Occipital lobe (tissue), 2 donors: ENCODE results near the gene RPS6KA2. TPM values are rescaled to one million over a fixed set of nuclear protein-coding genes. Genes with fewer than 3 reads are reported as not detected.

Experiments used
- DNase-seq: peaks from one replicate; lab custom pipeline; 2025; lab: John Stamatoyannopoulos, UW
- total RNA-seq: library from RNA; depleted of rRNA; stranded (reverse); fragments of >200 nt; gene quantifications from one replicate; pipeline ENCODE4 v1.2.3, GENCODE V29; 2014

The RPS6KA2 gene
- total RNA-seq, 1 donor from 2014 or later: 18.4 TPM

- DNase-seq: no peak
Observed at GRCh38 chr6:166489301-166490155, 137.5 kb downstream of the RPS6KA2 start.

- DNase-seq: no peak
Observed at GRCh38 chr6:166488701-166489100, 138.3 kb downstream of the RPS6KA2 start.

GRCh38 chr6:166488076-166488685 is 138.9 kb downstream of the RPS6KA2 start:
- DNase-seq: no peak

- DNase-seq: no peak
Observed at GRCh38 chr6:166487148-166487547, 139.9 kb downstream of the RPS6KA2 start.

GRCh38 chr6:166486536-166486880 is 140.5 kb downstream of the RPS6KA2 start:
- DNase-seq: no peak

- DNase-seq: no peak
Observed at GRCh38 chr6:166485651-166486535, 141.2 kb downstream of the RPS6KA2 start.

GRCh38 chr6:166484863-166485262 is 142.2 kb downstream of the RPS6KA2 start:
- no peak for DNase-seq

- DNase-seq: no peak
Observed at GRCh38 chr6:166483573-166484250, 143.3 kb downstream of the RPS6KA2 start.

GRCh38 chr6:166483026-166483425 is 144.0 kb downstream of the RPS6KA2 start:
- no peak for DNase-seq

- DNase-seq: no peak
Observed at GRCh38 chr6:166478782-166479592, 148.1 kb downstream of the RPS6KA2 start.

GRCh38 chr6:166477647-166478365 is 149.2 kb downstream of the RPS6KA2 start:
- no peak for DNase-seq

GRCh38 chr6:166476634-166477215 is 150.3 kb downstream of the RPS6KA2 start:
- DNase-seq: no peak

- no peak for DNase-seq
Observed at GRCh38 chr6:166476061-166476591, 150.9 kb downstream of the RPS6KA2 start.

- DNase-seq: no peak
Observed at GRCh38 chr6:166474721-166475565, 152.1 kb downstream of the RPS6KA2 start.

GRCh38 chr6:166473886-166474571 is 153.0 kb downstream of the RPS6KA2 start:
- no peak for DNase-seq

- no peak for DNase-seq
Observed at GRCh38 chr6:166472636-166473035, 154.4 kb downstream of the RPS6KA2 start.

- no peak for DNase-seq
Observed at GRCh38 chr6:166471797-166472260, 155.2 kb downstream of the RPS6KA2 start.
